HG02571 (cell line): Measurements from ENCODE around the gene SELL.
"Not testable (repeated sequence)": the region's sequence is repeated elsewhere in the genome, so short reads cannot be mapped to it uniquely, and the experiment has no call there.

Source experiments
- ATAC-seq: cut with Tn5 transposase; IDR thresholded peaks from one replicate; pipeline ENCODE4 v1.9.1; 2021; ENCODE audit warnings: mild to moderate bottlenecking, moderate library complexity; ENCODE audit not compliant: unreplicated experiment

Gene SELL

DNA sequence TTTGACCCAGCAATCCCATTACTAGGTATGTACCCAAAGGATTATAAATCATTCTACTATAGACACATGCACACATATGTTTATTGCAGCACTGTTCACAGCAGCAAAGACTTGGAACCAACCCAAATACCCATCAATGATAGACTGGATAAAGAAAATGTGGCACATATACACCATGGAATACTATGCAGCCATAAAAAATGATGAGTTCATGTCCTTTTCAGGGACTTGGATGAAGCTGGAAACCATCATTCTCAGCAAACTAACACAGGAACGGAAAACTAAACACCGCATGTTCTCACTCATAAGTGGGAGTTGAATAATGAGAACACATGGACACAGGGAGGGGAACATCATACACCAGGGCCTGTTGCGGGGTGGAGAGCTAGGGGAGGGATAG is 41.2 kb downstream of the SELL start:
- not testable (repeated sequence) for ATAC-seq

DNA sequence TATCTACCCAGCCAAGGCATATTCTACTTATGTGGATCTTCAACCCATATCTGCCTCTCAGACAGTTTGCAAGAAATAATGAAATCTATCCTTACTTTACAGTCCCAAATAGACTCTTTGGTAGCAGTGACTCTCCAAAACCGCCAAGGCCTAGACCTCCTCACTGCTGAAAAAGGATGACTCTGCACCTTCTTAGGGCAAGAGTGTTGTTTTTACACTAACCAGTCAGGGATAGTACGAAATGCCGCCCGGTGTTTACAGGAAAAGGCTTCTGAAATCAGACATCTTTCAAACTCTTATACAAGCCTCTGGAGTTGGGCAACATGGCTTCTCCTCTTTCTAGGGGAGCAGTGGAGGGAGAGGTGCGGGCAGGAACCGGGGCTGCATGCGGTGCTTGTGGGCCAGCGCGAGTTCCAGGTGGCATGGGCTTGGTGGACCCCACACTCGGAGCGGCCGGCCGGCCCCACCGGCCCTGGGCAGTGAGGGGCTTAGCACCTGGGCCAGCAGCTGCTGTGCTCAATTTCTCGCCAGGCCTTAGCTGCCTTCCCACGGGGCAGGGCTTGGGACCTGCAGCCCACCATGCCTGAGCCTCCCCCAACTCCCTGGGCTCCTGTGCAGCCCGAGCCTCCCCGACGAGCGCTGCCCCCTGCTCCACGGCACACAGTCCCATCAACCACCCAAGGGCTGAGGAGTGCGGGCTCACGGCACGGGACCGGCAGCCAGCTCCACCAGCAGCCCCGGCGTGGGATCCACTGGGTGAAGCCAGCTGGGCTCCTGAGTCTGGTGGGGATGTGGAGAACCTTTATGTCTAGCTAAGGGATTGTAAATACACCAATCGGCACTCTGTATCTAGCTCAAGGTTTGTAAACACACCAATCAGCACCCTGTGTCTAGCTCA is 43.5 kb downstream of the SELL start:
- not testable (repeated sequence) for ATAC-seq

DNA sequence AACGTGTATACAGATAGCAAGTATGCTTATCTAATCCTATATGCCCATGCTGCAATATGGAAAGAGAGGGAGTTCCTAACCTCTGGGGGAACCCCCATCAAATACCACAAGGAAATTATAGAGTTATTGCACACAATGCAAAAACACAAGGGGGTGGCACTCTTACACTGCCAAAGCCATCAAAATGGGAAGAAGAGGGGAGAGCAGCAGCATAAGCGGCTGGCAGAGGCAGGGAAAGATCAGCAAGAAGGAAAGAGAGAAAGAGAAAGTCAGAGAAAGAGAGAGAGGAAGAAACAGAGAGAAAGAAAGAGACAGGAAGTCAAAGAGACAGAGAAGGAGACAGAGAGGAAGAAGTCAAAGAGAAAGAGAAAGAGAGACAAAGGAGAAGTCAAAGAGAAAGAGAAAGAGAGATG is 44.2 kb downstream of the SELL start:
- not testable (repeated sequence) for ATAC-seq

DNA sequence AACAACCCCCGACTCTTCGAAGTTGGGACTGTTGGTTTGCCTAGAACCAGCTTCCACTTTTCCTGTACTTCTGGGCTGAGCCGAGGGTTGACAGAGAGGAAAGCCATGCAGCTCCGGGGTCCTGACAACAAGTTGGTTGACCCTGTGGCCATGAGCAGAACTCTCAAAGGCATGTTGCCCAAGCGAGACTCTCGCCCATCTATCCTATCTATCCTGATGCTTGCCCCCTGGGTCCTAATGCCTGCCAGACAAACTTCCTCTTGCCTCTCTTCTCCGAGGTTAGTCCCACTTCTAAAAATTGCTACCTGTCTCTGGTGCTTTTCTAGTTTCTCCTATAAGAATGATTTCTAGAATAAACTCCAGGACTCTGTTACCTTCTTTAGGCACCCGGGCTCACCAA is 48.7 kb downstream of the SELL start:
- ATAC-seq: not testable (repeated sequence)

DNA sequence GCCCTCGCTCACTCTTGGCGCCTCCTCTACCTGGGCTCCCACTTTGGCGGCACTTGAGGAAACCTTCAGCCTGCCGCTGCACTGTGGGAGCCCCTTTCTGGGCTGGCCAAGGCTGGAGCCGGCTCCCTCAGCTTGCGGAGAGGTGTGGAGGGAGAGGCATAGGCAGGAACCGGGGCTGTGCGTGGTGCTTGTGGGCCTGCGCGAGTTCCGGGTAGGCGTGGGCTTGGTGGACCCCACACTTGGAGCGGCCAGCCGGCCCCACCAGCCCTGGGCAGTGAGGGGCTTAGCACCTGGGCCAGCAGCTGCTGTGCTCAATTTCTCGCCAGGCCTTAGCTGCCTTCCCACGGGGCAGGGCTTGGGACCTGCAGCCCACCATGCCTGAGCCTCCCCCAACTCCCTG is 50.4 kb downstream of the SELL start:
- not testable (repeated sequence) for ATAC-seq

DNA sequence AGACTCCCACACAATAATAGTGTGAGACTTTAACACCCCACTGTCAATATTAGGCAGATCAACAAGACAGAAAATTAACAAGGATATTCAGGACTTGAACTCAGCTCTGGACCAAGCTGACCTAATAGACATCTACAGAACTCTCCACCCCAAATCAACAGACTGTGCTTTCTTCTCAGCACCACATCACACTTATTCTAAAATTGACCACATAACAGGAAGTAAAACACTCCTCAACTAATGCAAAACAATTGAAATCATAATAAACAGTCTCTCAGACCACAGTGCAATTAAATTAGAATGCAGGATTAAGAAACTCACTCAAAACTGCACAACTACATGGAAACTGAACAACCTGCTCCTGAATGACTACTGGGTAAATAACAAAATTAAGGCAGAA is 52.6 kb downstream of the SELL start:
- not testable (repeated sequence) for ATAC-seq

DNA sequence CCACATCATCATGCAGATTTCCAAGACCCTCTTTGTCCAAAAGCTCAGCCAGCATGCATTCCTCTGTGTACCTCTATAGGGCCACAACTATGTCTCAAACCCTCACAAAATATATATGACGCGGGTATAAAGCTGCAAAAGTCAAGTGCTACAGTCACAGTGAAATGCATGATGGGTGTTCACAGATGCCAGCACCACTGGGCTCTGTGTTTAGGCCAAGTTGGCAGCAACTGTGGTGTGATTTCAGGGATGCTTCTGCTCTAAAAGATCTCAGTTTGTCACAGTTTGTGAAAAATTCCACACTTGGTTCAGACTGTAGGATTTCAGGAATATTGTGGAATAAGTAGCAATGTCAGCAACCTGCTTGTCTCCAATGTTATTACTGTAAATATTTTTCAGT is 57.5 kb downstream of the SELL start:
- ATAC-seq: no peak

DNA sequence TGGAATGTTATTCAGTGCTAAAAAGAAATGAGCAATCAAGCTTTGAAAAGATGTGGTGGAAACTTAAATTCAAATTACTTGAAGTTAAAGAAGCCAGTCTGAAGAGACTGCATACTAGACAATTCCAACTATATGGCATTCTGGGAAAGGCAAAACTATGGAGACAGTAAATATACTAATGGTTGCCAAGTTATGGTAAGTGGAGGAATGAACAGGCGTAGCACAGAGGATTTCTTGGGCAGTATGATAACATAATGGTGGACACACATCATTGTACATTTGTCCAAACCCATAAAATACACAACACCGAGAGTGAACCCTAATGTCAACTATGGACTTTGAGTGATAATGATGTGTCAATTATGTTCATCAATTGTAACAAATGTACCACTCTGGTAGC is 60.4 kb downstream of the SELL start:
- no peak for ATAC-seq

DNA sequence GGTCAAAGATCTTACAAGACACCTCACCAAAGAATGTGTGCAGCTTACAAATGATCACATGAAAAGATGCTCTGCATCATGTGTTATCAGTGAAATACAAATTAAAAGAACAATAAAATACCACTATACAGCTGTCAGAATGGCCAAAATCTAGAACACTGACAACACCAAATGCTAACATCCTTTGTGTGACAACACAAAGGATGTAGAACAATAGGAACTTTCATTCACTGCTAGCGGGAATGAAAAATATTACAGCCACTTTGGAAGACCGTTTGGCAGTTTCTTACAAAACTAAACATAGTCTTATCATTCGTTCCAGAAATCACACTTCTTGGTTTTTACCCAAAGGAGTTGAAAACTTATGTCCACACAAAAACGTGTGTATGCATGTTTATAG is 60.9 kb downstream of the SELL start:
- no peak for ATAC-seq

DNA sequence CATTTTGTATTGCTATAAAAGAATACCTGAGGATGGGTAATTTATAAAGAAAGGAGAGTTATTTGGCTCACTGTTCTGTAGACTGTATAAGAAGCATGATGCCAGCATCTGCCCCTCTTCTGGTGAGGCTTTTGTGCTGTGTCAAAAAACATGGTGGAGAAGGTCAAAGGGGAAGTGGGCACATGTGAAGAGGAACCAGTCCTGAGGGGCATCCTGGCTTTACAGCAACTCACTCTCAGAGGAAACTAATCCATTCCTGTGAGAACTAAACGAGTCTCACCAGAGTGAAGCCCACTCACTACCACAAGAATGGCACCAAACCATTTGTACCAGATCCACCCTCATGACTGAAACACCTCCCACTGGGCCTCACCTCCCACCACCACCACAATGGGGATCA is 62.7 kb downstream of the SELL start:
- ATAC-seq: no peak

DNA sequence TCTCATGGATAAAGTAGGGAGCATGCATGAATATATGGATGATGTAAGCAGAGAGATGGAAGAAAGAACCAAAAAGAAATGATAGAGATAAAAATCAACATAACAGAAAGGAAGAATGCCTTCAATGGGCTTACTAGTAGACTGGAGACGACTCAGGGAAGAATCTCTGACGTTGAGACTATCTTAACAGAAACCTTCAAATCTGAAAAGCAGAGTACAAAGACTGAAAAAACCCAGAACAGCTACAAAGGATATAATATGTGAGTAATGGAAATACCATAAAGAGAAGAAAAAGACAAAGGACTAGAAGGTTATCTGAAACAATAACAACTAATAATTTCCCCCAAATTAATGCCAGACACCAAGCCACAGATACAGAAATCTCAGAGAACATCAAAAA is 63.2 kb downstream of the SELL start:
- ATAC-seq: no peak

DNA sequence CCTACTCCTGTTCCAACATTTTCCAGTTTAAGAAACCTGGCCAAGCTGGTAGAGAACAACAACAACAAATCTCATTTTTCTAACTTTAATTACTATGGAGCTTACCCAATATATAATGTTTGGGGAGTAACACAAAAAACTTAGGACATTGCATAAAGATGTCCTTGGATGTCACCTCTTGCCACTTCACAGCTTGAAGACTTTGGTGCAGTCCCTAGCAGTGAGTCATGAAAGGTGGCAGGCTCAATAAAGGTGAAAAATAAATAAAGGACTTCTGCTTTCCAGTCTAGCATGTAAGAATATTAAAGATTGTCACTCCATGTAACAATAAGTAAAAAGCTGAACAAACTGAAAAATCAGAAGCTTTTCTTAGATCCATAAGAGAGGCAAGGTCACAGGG is 63.9 kb downstream of the SELL start:
- ATAC-seq: no peak

DNA sequence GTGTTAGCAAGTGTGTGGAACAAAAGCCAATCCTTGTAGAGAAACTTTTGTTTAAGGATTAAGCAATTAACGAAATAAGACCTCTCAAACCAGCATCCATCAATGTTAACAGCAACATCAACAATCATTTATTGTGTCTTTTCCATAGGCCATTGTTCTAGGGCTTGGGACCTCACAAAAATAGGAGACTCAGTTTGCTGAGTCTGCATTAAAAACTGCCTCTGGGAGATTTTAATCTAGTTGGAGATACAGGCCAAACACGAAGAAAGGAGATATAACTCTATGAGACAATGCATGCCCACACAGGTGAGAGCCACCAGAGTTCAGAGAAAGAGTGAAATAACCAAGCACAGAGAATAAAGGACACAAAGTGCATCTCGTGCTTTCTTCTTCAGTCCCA is 67.1 kb downstream of the SELL start:
- ATAC-seq: no peak
